Bronchial epithelial cell (primary cell): ENCODE results near the gene PLCH2. TPM values are rescaled to one million over a fixed set of nuclear protein-coding genes. Genes with fewer than 3 reads are reported as not detected.

Experiments
- DNase-seq: peaks from one replicate; pipeline ENCODE4 v3.0.0-alpha.2; 2010; ENCODE audit warnings: low read depth
- FAIRE-seq: peaks from 2 replicates; lab custom pipeline; 2011; peaks lifted over from hg19 to GRCh38; lab: Jason Lieb, UNC
- H3K27me3 ChIP-seq: 2 replicates; pipeline ENCODE4 v1.5.1; 2011; ENCODE audit warnings: low read length; ENCODE audit not compliant: control insufficient read depth, insufficient read depth
- H3K36me3 ChIP-seq: 2 replicates; pipeline ENCODE4 v1.5.1; 2011; ENCODE audit warnings: low read length; ENCODE audit not compliant: control insufficient read depth, insufficient read depth
- H3K4me3 ChIP-seq: 2 replicates; pipeline ENCODE4 v1.5.1; 2011; ENCODE audit warnings: mild to moderate bottlenecking, low read depth, low read length, control low read depth
- total RNA-seq: library from RNA; depleted of rRNA; stranded (reverse); fragments of >200 nt; gene quantifications from 2 replicates; pipeline ENCODE4 v1.2.1, GENCODE V29; 2014
- TF ChIP-seq, protein P1 (sequence below): IDR thresholded peaks from 2 replicates; pipeline ENCODE4 v1.5.1; 2011; ENCODE audit warnings: mild to moderate bottlenecking, moderate library complexity, low read length, control low read depth, inconsistent platforms; ENCODE audit not compliant: insufficient read depth, severe bottlenecking

PLCH2 gene
- total RNA-seq, 1 donor from 2014 or later: 64.2 TPM

DNA sequence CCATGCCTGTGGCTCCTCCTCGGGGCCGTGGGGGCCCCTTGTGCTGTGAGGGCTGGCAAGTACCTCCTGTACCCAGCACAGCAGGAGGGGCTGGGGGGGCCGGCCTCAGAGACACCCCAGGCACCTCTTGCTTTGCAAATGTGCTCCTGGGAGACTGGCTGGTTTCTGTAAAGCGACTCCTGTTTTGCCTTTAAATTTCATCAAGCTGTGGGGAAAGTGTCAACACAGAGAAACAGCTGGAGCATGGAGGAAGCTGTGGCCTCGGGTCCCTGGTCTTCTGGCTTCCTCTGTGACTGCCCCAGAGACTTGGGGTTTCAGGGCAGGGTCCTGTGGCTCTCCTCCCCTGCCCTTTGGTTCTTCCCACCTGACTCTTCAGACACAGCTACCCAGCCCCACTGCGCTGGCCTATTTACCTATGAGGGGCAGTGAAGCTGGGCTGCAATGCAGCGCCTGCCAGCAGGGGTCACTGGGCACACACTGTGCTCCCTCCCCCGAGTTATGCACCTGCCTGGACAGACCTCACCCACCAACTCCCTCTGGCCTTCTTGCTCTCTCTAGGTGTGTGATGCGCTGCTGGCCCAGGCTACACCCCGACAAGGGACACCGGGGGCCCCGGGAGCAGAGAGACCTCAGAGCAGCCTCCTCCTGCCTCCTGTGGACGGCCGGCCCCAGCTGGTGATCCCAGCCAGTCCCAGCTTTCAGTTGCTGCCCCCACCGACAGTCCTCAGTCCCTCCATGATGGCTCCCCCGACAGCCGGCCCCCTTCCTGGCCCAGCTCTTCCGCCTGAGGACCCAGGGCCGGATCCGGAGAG is 46.1 kb upstream of the PLCH2 start:
- peak overlapping the region; percentile 91 for H3K4me3 ChIP-seq
- TF ChIP-seq, protein P1, sequence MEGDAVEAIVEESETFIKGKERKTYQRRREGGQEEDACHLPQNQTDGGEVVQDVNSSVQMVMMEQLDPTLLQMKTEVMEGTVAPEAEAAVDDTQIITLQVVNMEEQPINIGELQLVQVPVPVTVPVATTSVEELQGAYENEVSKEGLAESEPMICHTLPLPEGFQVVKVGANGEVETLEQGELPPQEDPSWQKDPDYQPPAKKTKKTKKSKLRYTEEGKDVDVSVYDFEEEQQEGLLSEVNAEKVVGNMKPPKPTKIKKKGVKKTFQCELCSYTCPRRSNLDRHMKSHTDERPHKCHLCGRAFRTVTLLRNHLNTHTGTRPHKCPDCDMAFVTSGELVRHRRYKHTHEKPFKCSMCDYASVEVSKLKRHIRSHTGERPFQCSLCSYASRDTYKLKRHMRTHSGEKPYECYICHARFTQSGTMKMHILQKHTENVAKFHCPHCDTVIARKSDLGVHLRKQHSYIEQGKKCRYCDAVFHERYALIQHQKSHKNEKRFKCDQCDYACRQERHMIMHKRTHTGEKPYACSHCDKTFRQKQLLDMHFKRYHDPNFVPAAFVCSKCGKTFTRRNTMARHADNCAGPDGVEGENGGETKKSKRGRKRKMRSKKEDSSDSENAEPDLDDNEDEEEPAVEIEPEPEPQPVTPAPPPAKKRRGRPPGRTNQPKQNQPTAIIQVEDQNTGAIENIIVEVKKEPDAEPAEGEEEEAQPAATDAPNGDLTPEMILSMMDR: peak; percentile 90
- FAIRE-seq (no peak), DNase-seq (peak; percentile 48)
- no peaks in the 10 kb centered on the region for H3K27me3 ChIP-seq
- peaks cover 41% of the 10 kb centered on the region for H3K36me3 ChIP-seq

DNA sequence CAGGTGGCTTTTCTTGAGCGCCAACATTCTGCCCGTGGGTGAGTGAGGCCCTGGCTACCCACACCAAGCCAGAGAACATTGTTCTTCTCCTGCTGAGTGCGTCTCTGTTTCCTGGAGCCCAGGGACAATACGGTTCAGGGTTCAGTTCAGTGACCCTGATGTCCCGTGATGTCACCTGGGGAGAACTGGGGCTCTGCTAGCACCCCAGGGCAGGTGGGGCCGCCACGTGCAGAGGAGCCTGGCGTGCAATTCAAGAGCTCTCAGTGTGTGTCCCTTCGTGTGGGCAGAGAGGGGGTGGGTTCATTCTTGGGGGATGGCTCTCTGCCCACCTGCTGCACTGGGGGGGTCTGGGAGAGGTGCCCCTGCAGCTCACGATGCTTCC is 45.5 kb upstream of the PLCH2 start:
- TF ChIP-seq, protein P1: no peak
- Histone ChIP-seq H3K27me3 (no peaks in the 10 kb centered on the region), H3K4me3 (peak overlapping the region; percentile 37), H3K36me3 (peaks cover 42% of the 10 kb centered on the region)
- no peak for DNase-seq
- no peak for FAIRE-seq

DNA sequence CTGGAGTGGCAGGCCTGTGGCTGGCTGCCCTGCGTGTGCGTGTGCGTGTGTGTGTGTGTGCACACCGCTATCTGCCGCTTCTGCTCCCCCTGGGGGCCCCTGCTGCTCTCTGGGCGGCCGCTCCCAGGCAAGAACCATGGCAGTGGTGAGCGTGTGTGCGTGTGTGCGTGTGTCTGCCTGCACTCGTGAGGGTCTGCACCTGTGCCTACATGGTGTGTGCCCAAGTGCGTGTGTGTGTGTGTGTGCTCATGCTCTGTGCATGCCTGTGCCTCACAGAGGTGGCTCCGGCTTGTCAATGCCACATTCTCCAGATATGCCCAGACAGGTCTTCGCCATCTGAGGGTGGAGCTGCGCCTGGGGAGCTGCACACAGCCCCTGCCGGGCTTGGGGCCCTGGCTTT is 45.0 kb upstream of the PLCH2 start:
- TF ChIP-seq, protein P1: no peak
- Histone ChIP-seq H3K4me3 (peak overlapping the region; percentile 37), H3K36me3 (peaks cover 42% of the 10 kb centered on the region), H3K27me3 (no peaks in the 10 kb centered on the region)
- DNase-seq (peak; percentile 81), FAIRE-seq (no peak)

DNA sequence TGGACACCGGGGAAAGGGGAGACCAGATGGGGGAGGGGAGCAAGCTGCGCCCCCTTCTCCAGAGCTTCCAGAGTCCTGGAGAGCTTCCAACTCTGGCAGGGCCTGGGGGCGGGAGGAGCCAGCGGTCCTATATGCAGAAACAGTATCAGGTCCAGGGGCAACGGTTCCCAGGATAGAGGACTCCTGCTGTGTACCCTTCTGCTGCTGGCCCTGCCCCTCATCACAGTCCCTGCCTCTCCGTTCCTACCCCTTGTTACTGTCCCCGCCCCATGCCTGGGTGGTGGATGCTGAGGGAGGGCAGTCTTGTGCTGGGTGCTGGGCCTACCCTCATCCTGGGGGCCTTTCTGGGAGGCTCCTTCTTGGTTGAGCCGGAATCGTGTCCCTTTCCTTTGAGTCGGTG is 44.6 kb upstream of the PLCH2 start:
- peak overlapping the region; percentile 37 for H3K4me3 ChIP-seq
- TF ChIP-seq, protein P1: no peak
- H3K27me3 ChIP-seq: no peaks in the 10 kb centered on the region
- DNase-seq (no peak), FAIRE-seq (peak; percentile 43)
- H3K36me3 ChIP-seq: peaks cover 42% of the 10 kb centered on the region

DNA sequence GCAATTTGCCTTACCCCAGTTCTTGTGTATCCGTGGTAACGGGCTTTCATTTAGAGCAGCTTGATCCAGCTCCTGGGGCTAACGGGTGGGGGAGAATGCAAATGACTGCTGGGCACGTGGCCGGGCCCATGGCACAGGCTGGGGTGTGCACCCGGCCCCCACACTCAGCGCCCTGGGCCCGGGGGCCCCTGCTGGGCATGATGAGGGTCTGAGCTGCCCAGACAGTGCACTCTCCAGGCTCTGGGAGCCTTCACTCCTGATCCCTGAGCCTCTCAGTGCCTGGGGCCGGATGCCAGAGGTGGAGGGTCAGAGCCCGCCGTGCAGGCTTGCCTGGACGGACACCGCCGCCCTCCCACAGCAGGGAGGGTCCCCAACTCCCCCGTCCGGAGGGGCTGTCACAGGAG is 43.6 kb upstream of the PLCH2 start:
- Histone ChIP-seq H3K36me3 (peaks cover 46% of the 10 kb centered on the region), H3K4me3 (no peak overlapping the region), H3K27me3 (no peaks in the 10 kb centered on the region)
- no peak for FAIRE-seq
- no peak for DNase-seq
- TF ChIP-seq, protein P1: no peak
